Astrocyte (in vitro differentiated cells and primary cell): Measurements from ENCODE around the gene ZYG11B. TPM values are rescaled to one million over a fixed set of nuclear protein-coding genes. Genes with fewer than 3 reads are reported as not detected.

Experiments
- DNase-seq: peaks from one replicate; pipeline ENCODE4 v3.0.0-alpha.2; 2010; ENCODE audit warnings: low read depth
- FAIRE-seq: peaks from 2 replicates; lab custom pipeline; 2011; peaks lifted over from hg19 to GRCh38; lab: Jason Lieb, UNC
- H2AFZ ChIP-seq: 2 replicates; pipeline ENCODE4 v1.6.0; 2012; ENCODE audit warnings: low read depth, low read length, inconsistent platforms
- H3K27ac ChIP-seq: 2 replicates; pipeline ENCODE4 v1.5.1; 2011; ENCODE audit warnings: low read depth, low read length, inconsistent platforms
- H3K27me3 ChIP-seq: 2 replicates; pipeline ENCODE4 v1.6.0; 2011; ENCODE audit warnings: low read length, inconsistent platforms; ENCODE audit not compliant: insufficient read depth
- H3K36me3 ChIP-seq: 2 replicates; pipeline ENCODE4 v1.5.1; 2011; ENCODE audit warnings: low read length, inconsistent platforms; ENCODE audit not compliant: insufficient read depth
- H3K4me1 ChIP-seq: 2 replicates; pipeline ENCODE4 v1.5.1; 2011; ENCODE audit warnings: low read length, inconsistent platforms; ENCODE audit not compliant: insufficient read depth
- H3K4me2 ChIP-seq: 2 replicates; pipeline ENCODE4 v1.6.0; 2012; ENCODE audit warnings: low read length, inconsistent platforms
- H3K4me3 ChIP-seq: 2 replicates; pipeline ENCODE4 v1.5.1; 2011; ENCODE audit warnings: low read depth, mild to moderate bottlenecking, low read length, inconsistent platforms; ENCODE audit not compliant: insufficient read depth
- H3K79me2 ChIP-seq: 2 replicates; pipeline ENCODE4 v1.6.0; 2012; ENCODE audit warnings: mild to moderate bottlenecking, low read length, inconsistent platforms; ENCODE audit not compliant: insufficient read depth
- H3K9ac ChIP-seq: 2 replicates; pipeline ENCODE4 v1.6.0; 2012; ENCODE audit warnings: mild to moderate bottlenecking, low read length, inconsistent platforms
- H3K9me3 ChIP-seq: 2 replicates; pipeline ENCODE4 v1.5.1; 2012; ENCODE audit warnings: low read depth, mild to moderate bottlenecking, low read length, inconsistent platforms; ENCODE audit not compliant: insufficient read depth
- H4K20me1 ChIP-seq: 2 replicates; pipeline ENCODE4 v1.6.0; 2012; ENCODE audit warnings: low read length, inconsistent platforms; ENCODE audit not compliant: insufficient read depth
- H3K27ac Mint-ChIP-seq: one replicate; pipeline ENCODE4 v1.8.0; 2021; ENCODE audit warnings: mild to moderate bottlenecking, mixed read lengths; ENCODE audit not compliant: unreplicated experiment
- H3K27me3 Mint-ChIP-seq: one replicate; pipeline ENCODE4 v1.8.0; 2021; ENCODE audit warnings: low read depth, mixed read lengths; ENCODE audit not compliant: unreplicated experiment
- H3K36me3 Mint-ChIP-seq: one replicate; pipeline ENCODE4 v1.8.0; 2021; ENCODE audit warnings: low read depth, mixed read lengths; ENCODE audit not compliant: unreplicated experiment
- H3K4me1 Mint-ChIP-seq: one replicate; pipeline ENCODE4 v1.8.0; 2021; ENCODE audit warnings: low read depth, mixed read lengths; ENCODE audit not compliant: unreplicated experiment
- H3K4me3 Mint-ChIP-seq: one replicate; pipeline ENCODE4 v1.8.0; 2021; ENCODE audit warnings: mild to moderate bottlenecking, moderate library complexity, mixed read lengths; ENCODE audit not compliant: unreplicated experiment
- H3K9me3 Mint-ChIP-seq: one replicate; pipeline ENCODE4 v1.8.0; 2021; ENCODE audit warnings: mild to moderate bottlenecking, mixed read lengths; ENCODE audit not compliant: unreplicated experiment
- CTCF ChIP-seq: IDR thresholded peaks from 2 replicates; pipeline ENCODE4 v1.5.1; 2011; ENCODE audit warnings: low read depth, mild to moderate bottlenecking, inconsistent platforms, low read length, moderate library complexity; ENCODE audit not compliant: insufficient read depth
- EZH2 ChIP-seq: IDR thresholded peaks from 2 replicates; pipeline ENCODE4 v1.6.1; 2012; ENCODE audit warnings: mild to moderate bottlenecking, low read length, inconsistent platforms; ENCODE audit not compliant: insufficient read depth
- total RNA-seq: library from RNA; stranded (reverse); gene quantifications from 2 replicates; pipeline ENCODE4 v1.2.1, GENCODE V29; 2021

Gene ZYG11B
- total RNA-seq, 1 donor from 2014 or later = 22.1 TPM

GRCh38 chr1:52741259-52741658 is 15.0 kb downstream of the ZYG11B start:
- FAIRE-seq (no peak), DNase-seq (no peak)
- peaks cover 3% of the 10 kb centered on the region for H3K36me3 Mint-ChIP-seq
- Histone ChIP-seq H3K4me3 (no peak overlapping the region), H3K27me3 (no peaks in the 10 kb centered on the region), H3K9me3 (no peaks in the 10 kb centered on the region), H2AFZ (no peak overlapping the region), H3K36me3 (no peaks in the 10 kb centered on the region), H3K79me2 (peaks cover 49% of the 10 kb centered on the region), H3K4me1 (no peaks in the 10 kb centered on the region), H3K4me2 (no peak overlapping the region), H4K20me1 (peaks cover 28% of the 10 kb centered on the region), H3K9ac (no peak overlapping the region), H3K27ac (no peak overlapping the region)
- H3K27me3 Mint-ChIP-seq = no peaks in the 10 kb centered on the region
- no peak overlapping the region for H3K4me3 Mint-ChIP-seq
- H3K4me1 Mint-ChIP-seq = peaks cover 3% of the 10 kb centered on the region
- no peak overlapping the region for H3K27ac Mint-ChIP-seq
- TF ChIP-seq EZH2 (no peak), CTCF (no peak)
- peaks cover 2% of the 10 kb centered on the region for H3K9me3 Mint-ChIP-seq

- Mint-ChIP-seq H3K27ac (no peak overlapping the region), H3K4me1 (peaks cover 7% of the 10 kb centered on the region), H3K36me3 (peaks cover 3% of the 10 kb centered on the region), H3K9me3 (peaks cover 2% of the 10 kb centered on the region), H3K27me3 (no peaks in the 10 kb centered on the region), H3K4me3 (no peak overlapping the region)
- H3K79me2 ChIP-seq = peaks cover 41% of the 10 kb centered on the region
- no peaks in the 10 kb centered on the region for H3K36me3 ChIP-seq
- no peaks in the 10 kb centered on the region for H3K27me3 ChIP-seq
- no peak overlapping the region for H2AFZ ChIP-seq
- H3K4me2 ChIP-seq = no peak overlapping the region
- FAIRE-seq (no peak), DNase-seq (no peak)
- H3K4me3 ChIP-seq = no peak overlapping the region
- H4K20me1 ChIP-seq = peaks cover 45% of the 10 kb centered on the region
- H3K27ac ChIP-seq = no peak overlapping the region
- TF ChIP-seq CTCF = no peak
- TF ChIP-seq EZH2 = no peak
- no peaks in the 10 kb centered on the region for H3K9me3 ChIP-seq
- H3K9ac ChIP-seq = no peak overlapping the region
- H3K4me1 ChIP-seq = no peaks in the 10 kb centered on the region
These were observed 19.9 kb downstream of the ZYG11B start for GRCh38 chr1:52746189-52746588.

- no peak overlapping the region for H3K9ac ChIP-seq
- H3K27ac ChIP-seq = no peak overlapping the region
- no peak overlapping the region for H2AFZ ChIP-seq
- TF ChIP-seq CTCF (no peak), EZH2 (no peak)
- no peaks in the 10 kb centered on the region for H3K27me3 ChIP-seq
- no peaks in the 10 kb centered on the region for H3K9me3 ChIP-seq
- H3K4me3 ChIP-seq = no peak overlapping the region
- H3K4me3 Mint-ChIP-seq = no peak overlapping the region
- H3K36me3 Mint-ChIP-seq = no peaks in the 10 kb centered on the region
- H3K4me1 ChIP-seq = peaks cover 11% of the 10 kb centered on the region
- H3K27me3 Mint-ChIP-seq = no peaks in the 10 kb centered on the region
- H3K9me3 Mint-ChIP-seq = no peaks in the 10 kb centered on the region
- H3K27ac Mint-ChIP-seq = no peak overlapping the region
- FAIRE-seq (no peak), DNase-seq (no peak)
- H3K4me1 Mint-ChIP-seq = peaks cover 7% of the 10 kb centered on the region
- H4K20me1 ChIP-seq = peaks cover 50% of the 10 kb centered on the region
- H3K36me3 ChIP-seq = no peaks in the 10 kb centered on the region
- no peak overlapping the region for H3K4me2 ChIP-seq
- H3K79me2 ChIP-seq = peaks cover 33% of the 10 kb centered on the region
These were observed 21.2 kb downstream of the ZYG11B start for GRCh38 chr1:52747450-52747849.
